Ishikawa (cell line): Measurements from ENCODE around the gene SHC4.

ENCODE experiments used
- CEBPB ChIP-seq: IDR thresholded peaks from 2 replicates; pipeline ENCODE4 v1.6.1; 2012
- CREB1 ChIP-seq: IDR thresholded peaks from 2 replicates; pipeline ENCODE4 v1.6.1; 2012; ENCODE audit warnings: low read depth
- EGR1 ChIP-seq: IDR thresholded peaks from 2 replicates; pipeline ENCODE4 v1.6.1; 2012
- EP300 ChIP-seq: IDR thresholded peaks from 2 replicates; pipeline ENCODE4 v1.6.1; 2012; ENCODE audit warnings: borderline replicate concordance
- FOXM1 ChIP-seq: IDR thresholded peaks from 2 replicates; pipeline ENCODE4 v1.6.1; 2012; ENCODE audit warnings: low read depth, borderline replicate concordance
- NFIC ChIP-seq: IDR thresholded peaks from 2 replicates; pipeline ENCODE4 v1.6.1; 2012
- RAD21 ChIP-seq: IDR thresholded peaks from 2 replicates; pipeline ENCODE4 v1.6.1; 2012; ENCODE audit warnings: low read depth
- REST ChIP-seq: IDR thresholded peaks from 2 replicates; pipeline ENCODE4 v1.6.1; 2012; ENCODE audit warnings: low read depth, mild to moderate bottlenecking
- TAF1 ChIP-seq: IDR thresholded peaks from 2 replicates; pipeline ENCODE4 v1.6.1; 2012; ENCODE audit warnings: low read depth, mild to moderate bottlenecking
- TCF12 ChIP-seq: IDR thresholded peaks from 2 replicates; pipeline ENCODE4 v1.6.1; 2012; ENCODE audit warnings: low read depth
- TEAD4 ChIP-seq: IDR thresholded peaks from 2 replicates; pipeline ENCODE4 v1.6.1; 2012
- USF1 ChIP-seq: IDR thresholded peaks from 2 replicates; pipeline ENCODE4 v1.6.1; 2012
- YY1 ChIP-seq: IDR thresholded peaks from 2 replicates; pipeline ENCODE4 v1.6.1; 2012; ENCODE audit warnings: low read depth
- ZBTB7A ChIP-seq: IDR thresholded peaks from 2 replicates; pipeline ENCODE4 v1.6.1; 2012; ENCODE audit warnings: low read depth
- TF ChIP-seq, protein P1 (sequence below): IDR thresholded peaks from 2 replicates; pipeline ENCODE4 v1.6.1; 2012

SHC4 gene

GRCh38 chr15:48877630-48878595 is 85.8 kb downstream of the SHC4 start, which contains the start of gene EID1:
Gene EID1, plus strand, starts transcription at chr15:48878134. Its CDS starts 43 bp downstream, at chr15:48878177.
- no peak for TF ChIP-seq ZBTB7A
- TF ChIP-seq RAD21: no peak
- no peak; the same call in 1 of the 2 replicates for TF ChIP-seq NFIC
- no peak for TF ChIP-seq EP300
- TF ChIP-seq EGR1: no peak
- TF ChIP-seq YY1: peak; percentile 89
- TF ChIP-seq FOXM1: no peak; the same call in 1 of the 2 replicates
- TF ChIP-seq, protein P1, sequence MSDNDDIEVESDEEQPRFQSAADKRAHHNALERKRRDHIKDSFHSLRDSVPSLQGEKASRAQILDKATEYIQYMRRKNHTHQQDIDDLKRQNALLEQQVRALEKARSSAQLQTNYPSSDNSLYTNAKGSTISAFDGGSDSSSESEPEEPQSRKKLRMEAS: peak; percentile 74
- TF ChIP-seq CEBPB: peak; percentile 96
- peak; percentile 86 for TF ChIP-seq TAF1
- TF ChIP-seq REST: no peak
- TF ChIP-seq TEAD4: 0 out of 2 replicates have a peak, but pooled peaks have one; percentile 9
- TF ChIP-seq CREB1: no peak
- no peak; the same call in 1 of the 2 replicates for TF ChIP-seq TCF12
- TF ChIP-seq USF1: no peak

DNA sequence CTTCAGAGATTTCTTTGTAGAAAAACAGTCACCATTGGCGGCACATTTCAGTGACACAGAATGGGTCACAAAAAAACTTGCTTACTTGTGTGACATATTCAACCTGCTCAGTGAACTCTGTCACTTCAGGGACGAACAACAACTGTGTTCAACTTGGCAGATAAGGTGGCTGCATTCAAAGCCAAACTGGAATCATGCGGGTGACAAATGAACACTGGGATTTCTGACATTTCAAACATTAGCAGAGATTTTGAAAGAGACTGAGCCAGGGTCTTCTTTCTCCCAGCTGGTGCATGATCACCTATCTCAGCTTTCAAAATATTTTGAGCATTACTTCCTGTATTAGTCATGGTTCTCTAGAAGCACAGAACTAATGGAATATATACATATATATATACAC is 87.7 kb downstream of the SHC4 start:
- TF ChIP-seq USF1: no peak
- TF ChIP-seq CEBPB: no peak
- TF ChIP-seq CREB1: no peak
- TF ChIP-seq TEAD4: no peak
- no peak for TF ChIP-seq EP300
- no peak for TF ChIP-seq RAD21

DNA sequence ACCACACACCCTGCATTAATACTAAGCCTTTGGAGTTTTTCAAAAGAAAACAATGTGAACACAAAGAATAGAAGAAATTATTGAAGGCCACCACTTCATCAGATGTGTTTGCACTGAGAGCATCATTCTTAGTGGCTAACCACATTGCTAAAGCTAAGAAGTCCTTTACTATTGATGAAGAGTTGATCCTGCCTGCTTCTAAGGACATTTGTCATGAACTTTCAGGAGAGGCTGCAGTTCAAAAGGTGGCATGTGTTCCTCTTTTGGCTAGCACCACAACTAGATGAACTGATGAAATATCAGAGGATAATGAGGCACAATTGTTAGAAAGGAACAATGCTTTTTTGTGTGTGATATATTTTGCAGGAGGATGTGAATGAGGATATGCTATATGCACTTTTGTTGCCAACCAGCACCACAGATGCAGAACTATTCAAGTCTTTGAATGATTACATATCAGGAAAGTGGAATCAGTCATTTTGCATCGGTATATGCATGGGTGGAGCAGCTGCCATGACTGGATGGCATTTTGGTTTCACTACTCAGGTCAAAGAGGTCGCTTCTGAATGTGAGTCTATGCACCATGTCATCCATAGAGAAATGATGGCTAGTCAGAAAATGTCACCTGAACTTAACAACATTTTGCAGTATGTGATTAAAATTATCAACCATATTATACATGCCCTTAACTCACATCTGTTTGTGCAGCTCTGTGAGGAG is 88.3 kb downstream of the SHC4 start:
- TF ChIP-seq CEBPB (no peak), NFIC (no peak), USF1 (no peak)
- TF ChIP-seq, protein P1: no peak

- TF ChIP-seq NFIC: no peak
Measured at GRCh38 chr15:48872632-48873031, 91.1 kb downstream of the SHC4 start.

- TF ChIP-seq TEAD4 (no peak), USF1 (no peak), RAD21 (no peak), FOXM1 (no peak), CEBPB (no peak), REST (no peak), TCF12 (no peak), TAF1 (no peak), CREB1 (no peak), YY1 (no peak), NFIC (no peak), EP300 (no peak), ZBTB7A (no peak), EGR1 (no peak)
- TF ChIP-seq, protein P1: no peak
Measured at GRCh38 chr15:48871542-48871941, 92.2 kb downstream of the SHC4 start.
